CD4-positive, CD25-positive, alpha-beta regulatory T cell (primary cell): Measurements from ENCODE around the gene MEIS2. TPM values are rescaled to one million over a fixed set of nuclear protein-coding genes. Genes with fewer than 3 reads are reported as not detected.

Experiments
- ATAC-seq, 2 donors: fragments of 150-1000 bp; cut with Tn5 transposase; one replicate each; pipeline ENCODE4 v1.10.0; 2021; ENCODE audit warnings: low read depth in 2 of 2, moderate number of reproducible peaks in 2 of 2, moderate library complexity in 1 of 2
- DNase-seq, 3 donors: peaks; one replicate each; pipeline versions ENCODE4 v3.0.0 to v3.0.0-alpha.2; 2012 to 2022; ENCODE audit warnings: mixed read lengths in 1 of 3
- H3K27ac ChIP-seq: one replicate; pipeline ENCODE4 v1.7.0; 2013; ENCODE audit warnings: mild to moderate bottlenecking, low read length; ENCODE audit not compliant: insufficient read depth, poor library complexity, severe bottlenecking
- H3K27me3 ChIP-seq: one replicate; pipeline ENCODE4 v1.7.0; 2013; ENCODE audit warnings: low read length; ENCODE audit not compliant: control insufficient read depth, insufficient read depth
- H3K36me3 ChIP-seq: one replicate; pipeline ENCODE4 v1.7.0; 2013; ENCODE audit warnings: mild to moderate bottlenecking, low read length, moderate library complexity; ENCODE audit not compliant: control insufficient read depth, insufficient read depth
- H3K4me1 ChIP-seq: 2 replicates; pipeline ENCODE4 v1.7.0; 2013; ENCODE audit warnings: mild to moderate bottlenecking, low read length; ENCODE audit not compliant: insufficient read depth, control insufficient read depth, poor library complexity, severe bottlenecking
- H3K4me3 ChIP-seq: one replicate; pipeline ENCODE4 v1.7.0; 2013; ENCODE audit warnings: low read depth, mild to moderate bottlenecking, low read length, moderate library complexity
- H3K9me3 ChIP-seq, 2 experiments: 1 replicate in 1 of 2; 2 replicates in 1 of 2; pipeline ENCODE4 v1.7.0; 2013; ENCODE audit warnings: low read length in 2 of 2, mild to moderate bottlenecking in 1 of 2, moderate library complexity in 1 of 2; ENCODE audit not compliant: control insufficient read depth in 2 of 2
- H3K27ac Mint-ChIP-seq, 3 donors: one replicate each; pipeline ENCODE4 v1.8.0; 2020 to 2022; ENCODE audit warnings: mild to moderate bottlenecking in 3 of 3, mixed read lengths in 3 of 3, moderate library complexity in 2 of 3
- H3K27me3 Mint-ChIP-seq: one replicate; pipeline ENCODE4 v1.8.0; 2022; ENCODE audit warnings: mild to moderate bottlenecking, mixed read lengths
- H3K36me3 Mint-ChIP-seq: one replicate; pipeline ENCODE4 v1.8.0; 2020; ENCODE audit warnings: mixed read lengths
- H3K4me1 Mint-ChIP-seq, 4 donors: one replicate each; pipeline ENCODE4 v1.8.0; 2020 to 2022; ENCODE audit warnings: mixed read lengths in 4 of 4, mild to moderate bottlenecking in 1 of 4
- H3K4me3 Mint-ChIP-seq, 4 donors: one replicate each; pipeline ENCODE4 v1.8.0; 2020 to 2022; ENCODE audit warnings: mild to moderate bottlenecking in 4 of 4, mixed read lengths in 4 of 4, moderate library complexity in 3 of 4
- H3K9me3 Mint-ChIP-seq, 7 donors: one replicate each; pipeline ENCODE4 v1.8.0; 2020 to 2022; ENCODE audit warnings: mixed read lengths in 7 of 7, mild to moderate bottlenecking in 3 of 7, moderate library complexity in 2 of 7
- polyA plus RNA-seq, 4 donors: library from polyadenylated mRNA; unstranded; fragments of 300-500 nt; fragmentation: Illumina TruSeq; gene quantifications; one replicate each; pipeline ENCODE4 v1.2.3, GENCODE V29; 2021
- total RNA-seq: library from RNA; stranded (reverse); gene quantifications from one replicate; pipeline ENCODE4 v1.2.3, GENCODE V29; 2022

MEIS2 gene
- total and polyA plus RNA-seq, 5 donors from 2014 or later = not detected

- H3K27me3 Mint-ChIP-seq = peaks cover 9% of the 10 kb centered on the region
- peaks cover 0 to 3% (median 0%) of the 10 kb centered on the region in 7 donors for H3K9me3 Mint-ChIP-seq
- no peak overlapping the region for H3K4me3 Mint-ChIP-seq
- H3K4me1 ChIP-seq = no peaks in the 10 kb centered on the region
- H3K27me3 ChIP-seq = no peaks in the 10 kb centered on the region
- no peaks in the 10 kb centered on the region for H3K4me1 Mint-ChIP-seq
- H3K4me3 ChIP-seq = no peak overlapping the region
- H3K36me3 Mint-ChIP-seq = no peaks in the 10 kb centered on the region
- no peaks in the 10 kb centered on the region for H3K9me3 ChIP-seq
- no peak overlapping the region for H3K27ac ChIP-seq
- ATAC-seq (no peak), DNase-seq (no peak)
- no peak overlapping the region for H3K27ac Mint-ChIP-seq
- no peaks in the 10 kb centered on the region for H3K36me3 ChIP-seq
These were observed 21.8 kb downstream of the MEIS2 start for GRCh38 chr15:37078566-37078965.

- no peaks in the 10 kb centered on the region for H3K27me3 ChIP-seq
- H3K4me1 Mint-ChIP-seq = no peaks in the 10 kb centered on the region
- DNase-seq (no peak), ATAC-seq (no peak)
- H3K27me3 Mint-ChIP-seq = peaks cover 9% of the 10 kb centered on the region
- H3K4me3 ChIP-seq = no peak overlapping the region
- H3K27ac ChIP-seq = no peak overlapping the region
- no peaks in the 10 kb centered on the region for H3K9me3 ChIP-seq
- no peaks in the 10 kb centered on the region for H3K36me3 Mint-ChIP-seq
- H3K36me3 ChIP-seq = no peaks in the 10 kb centered on the region
- H3K4me1 ChIP-seq = no peaks in the 10 kb centered on the region
- H3K27ac Mint-ChIP-seq = no peak overlapping the region
- no peak overlapping the region for H3K4me3 Mint-ChIP-seq
- peaks cover 0 to 3% (median 0%) of the 10 kb centered on the region in 7 donors for H3K9me3 Mint-ChIP-seq
These were observed 22.6 kb downstream of the MEIS2 start for GRCh38 chr15:37077623-37078351.

GRCh38 chr15:37076543-37076942 lies 23.8 kb downstream of the MEIS2 start:
- Mint-ChIP-seq H3K4me3 (no peak overlapping the region), H3K36me3 (no peaks in the 10 kb centered on the region), H3K27me3 (peaks cover 9% of the 10 kb centered on the region), H3K9me3 (peaks cover 0 to 5% (median 0%) of the 10 kb centered on the region in 7 donors), H3K4me1 (no peaks in the 10 kb centered on the region), H3K27ac (no peak overlapping the region)
- Histone ChIP-seq H3K36me3 (no peaks in the 10 kb centered on the region), H3K4me1 (no peaks in the 10 kb centered on the region), H3K4me3 (no peak overlapping the region), H3K27me3 (no peaks in the 10 kb centered on the region), H3K27ac (no peak overlapping the region), H3K9me3 (no peaks in the 10 kb centered on the region)
- ATAC-seq (no peak), DNase-seq (no peak)

GRCh38 chr15:37075777-37076176 lies 24.6 kb downstream of the MEIS2 start:
- Histone ChIP-seq H3K36me3 (no peaks in the 10 kb centered on the region), H3K9me3 (no peaks in the 10 kb centered on the region), H3K27ac (no peak overlapping the region), H3K27me3 (no peaks in the 10 kb centered on the region), H3K4me3 (no peak overlapping the region), H3K4me1 (no peaks in the 10 kb centered on the region)
- Mint-ChIP-seq H3K27ac (no peak overlapping the region), H3K27me3 (peaks cover 9% of the 10 kb centered on the region), H3K4me3 (no peak overlapping the region), H3K4me1 (no peaks in the 10 kb centered on the region), H3K9me3 (peaks cover 0 to 5% (median 0%) of the 10 kb centered on the region in 7 donors), H3K36me3 (no peaks in the 10 kb centered on the region)
- no peak for DNase-seq
- no peak for ATAC-seq

GRCh38 chr15:37072181-37072580 lies 28.2 kb downstream of the MEIS2 start:
- no peak overlapping the region for H3K4me3 Mint-ChIP-seq
- Histone ChIP-seq H3K4me1 (no peaks in the 10 kb centered on the region), H3K27me3 (no peaks in the 10 kb centered on the region), H3K27ac (no peak overlapping the region), H3K36me3 (no peaks in the 10 kb centered on the region), H3K4me3 (no peak overlapping the region), H3K9me3 (no peaks in the 10 kb centered on the region)
- no peak for ATAC-seq
- H3K4me1 Mint-ChIP-seq = no peaks in the 10 kb centered on the region
- peaks cover 0 to 2% (median 0%) of the 10 kb centered on the region in 7 donors for H3K9me3 Mint-ChIP-seq
- no peaks in the 10 kb centered on the region for H3K36me3 Mint-ChIP-seq
- no peak for DNase-seq
- H3K27me3 Mint-ChIP-seq = peaks cover 9% of the 10 kb centered on the region
- no peak overlapping the region for H3K27ac Mint-ChIP-seq

GRCh38 chr15:37071134-37071533 lies 29.2 kb downstream of the MEIS2 start:
- no peak overlapping the region for H3K27ac Mint-ChIP-seq
- H3K4me1 ChIP-seq = no peaks in the 10 kb centered on the region
- DNase-seq = no peak
- ATAC-seq = no peak
- no peaks in the 10 kb centered on the region for H3K36me3 Mint-ChIP-seq
- no peaks in the 10 kb centered on the region for H3K4me1 Mint-ChIP-seq
- H3K9me3 ChIP-seq = no peaks in the 10 kb centered on the region
- H3K4me3 ChIP-seq = no peak overlapping the region
- H3K27me3 Mint-ChIP-seq = peaks cover 5% of the 10 kb centered on the region
- peaks cover 0 to 2% (median 0%) of the 10 kb centered on the region in 7 donors for H3K9me3 Mint-ChIP-seq
- no peaks in the 10 kb centered on the region for H3K27me3 ChIP-seq
- no peak overlapping the region for H3K27ac ChIP-seq
- H3K36me3 ChIP-seq = no peaks in the 10 kb centered on the region
- H3K4me3 Mint-ChIP-seq = no peak overlapping the region

- H3K27ac Mint-ChIP-seq = no peak overlapping the region
These were observed 29.7 kb downstream of the MEIS2 start for GRCh38 chr15:37070686-37071085.

GRCh38 chr15:37061996-37062395 lies 38.4 kb downstream of the MEIS2 start:
- ATAC-seq (no peak), DNase-seq (no peak)
- no peaks in the 10 kb centered on the region for H3K36me3 ChIP-seq
- no peak overlapping the region for H3K4me3 Mint-ChIP-seq
- no peaks in the 10 kb centered on the region for H3K36me3 Mint-ChIP-seq
- no peaks in the 10 kb centered on the region for H3K4me1 ChIP-seq
- no peaks in the 10 kb centered on the region for H3K27me3 Mint-ChIP-seq
- H3K27me3 ChIP-seq = no peaks in the 10 kb centered on the region
- no peak overlapping the region for H3K4me3 ChIP-seq
- H3K9me3 ChIP-seq = no peaks in the 10 kb centered on the region
- no peak overlapping the region for H3K27ac ChIP-seq
- H3K9me3 Mint-ChIP-seq = peaks cover 0 to 2% (median 0%) of the 10 kb centered on the region in 7 donors
- no peaks in the 10 kb centered on the region for H3K4me1 Mint-ChIP-seq
- no peak overlapping the region for H3K27ac Mint-ChIP-seq

More at GRCh38 chr15:37070686-37071085, 29.7 kb downstream of the MEIS2 start:
- no peaks in the 10 kb centered on the region for H3K36me3 Mint-ChIP-seq
- H3K9me3 ChIP-seq = no peaks in the 10 kb centered on the region
- peaks cover 4% of the 10 kb centered on the region for H3K27me3 Mint-ChIP-seq
- H3K27me3 ChIP-seq = no peaks in the 10 kb centered on the region
- H3K4me1 ChIP-seq = no peaks in the 10 kb centered on the region
- H3K4me1 Mint-ChIP-seq = no peaks in the 10 kb centered on the region
- no peak overlapping the region for H3K27ac ChIP-seq
- H3K4me3 ChIP-seq = no peak overlapping the region
- H3K36me3 ChIP-seq = no peaks in the 10 kb centered on the region
- no peak for DNase-seq
- no peak overlapping the region for H3K4me3 Mint-ChIP-seq
- no peak for ATAC-seq
- H3K9me3 Mint-ChIP-seq = peaks cover 0 to 2% (median 0%) of the 10 kb centered on the region in 7 donors
